Brain microvascular endothelial cell (primary cell): Measurements from ENCODE around the gene CAPN2.
"Not testable (repeated sequence)": the region's sequence is repeated elsewhere in the genome, so short reads cannot be mapped to it uniquely, and the experiment has no call there.

ENCODE experiments used
- DNase-seq: peaks from one replicate; pipeline ENCODE4 v3.0.0-alpha.2; 2020
- H3K27ac ChIP-seq: fragments of 250-450 bp; sonication (Bioruptor Pico); 2 replicates; pipeline ENCODE4 v1.5.1; 2020; ENCODE audit warnings: mild to moderate bottlenecking, moderate library complexity
- H3K27me3 ChIP-seq: fragments of 250-450 bp; sonication (Bioruptor Pico); replicated peaks from 2 replicates; pipeline ENCODE4 v1.5.1; 2020; ENCODE audit warnings: mild to moderate bottlenecking
- H3K36me3 ChIP-seq: fragments of 250-450 bp; sonication (Bioruptor Pico); replicated peaks from 2 replicates; pipeline ENCODE4 v1.5.1; 2020; ENCODE audit warnings: mild to moderate bottlenecking
- H3K4me3 ChIP-seq: 2 replicates; pipeline ENCODE4 v1.5.1; 2011; ENCODE audit warnings: low read depth, mild to moderate bottlenecking, control low read depth, low read length, moderate library complexity
- CTCF ChIP-seq: IDR thresholded peaks from 2 replicates; pipeline ENCODE4 v1.5.1; 2011; ENCODE audit warnings: low read depth, mild to moderate bottlenecking, moderate library complexity, low read length, control low read depth, inconsistent platforms; ENCODE audit errors: missing control alignments
- in situ Hi-C: cut with HindIII; loops from 2 replicates; pipeline ENCODE4 v1.10.0; 2017; ENCODE audit warnings: low sequenced_read_pairs, low pct_ligation_motif_present

The CAPN2 gene

GRCh38 chr1:223815865-223816264 lies 103.5 kb downstream of the CAPN2 start:
- H3K27me3 ChIP-seq = no peaks in the 10 kb centered on the region
- in situ Hi-C loops = no loop called here
- TF ChIP-seq CTCF = no peak
- peaks cover 16% of the 10 kb centered on the region for H3K36me3 ChIP-seq
- DNase-seq = peak; percentile 71
- peak overlapping the region; percentile 37 for H3K27ac ChIP-seq
- H3K4me3 ChIP-seq = no peak overlapping the region

- DNase-seq, in situ Hi-C loops, H3K27me3 ChIP-seq, H3K27ac ChIP-seq, H3K4me3 ChIP-seq: not testable (repeated sequence)
- peaks cover 15% of the 10 kb centered on the region for H3K36me3 ChIP-seq
Measured at GRCh38 chr1:223817265-223817664, 104.9 kb downstream of the CAPN2 start.

- Histone ChIP-seq H3K27me3 (no peaks in the 10 kb centered on the region), H3K27ac (peak overlapping the region; percentile 0), H3K4me3 (no peak overlapping the region), H3K36me3 (peaks cover 2% of the 10 kb centered on the region)
- DNase-seq = no peak
- in situ Hi-C loops = no loop called here
- no peak for TF ChIP-seq CTCF
Measured at GRCh38 chr1:223819730-223820514, 107.6 kb downstream of the CAPN2 start.

- no peak for TF ChIP-seq CTCF
- Histone ChIP-seq H3K4me3 (no peak overlapping the region), H3K36me3 (peaks cover 2% of the 10 kb centered on the region), H3K27me3 (no peaks in the 10 kb centered on the region), H3K27ac (no peak overlapping the region)
- in situ Hi-C loops = no loop called here
- DNase-seq = no peak
Measured at GRCh38 chr1:223820515-223820858, 108.1 kb downstream of the CAPN2 start.

- H3K27ac ChIP-seq = no peak overlapping the region
- DNase-seq = no peak
- no peak for TF ChIP-seq CTCF
- H3K4me3 ChIP-seq = no peak overlapping the region
- in situ Hi-C loops = no loop called here
- H3K36me3 ChIP-seq = peaks cover 2% of the 10 kb centered on the region
- no peaks in the 10 kb centered on the region for H3K27me3 ChIP-seq
Measured at GRCh38 chr1:223820971-223821370, 108.6 kb downstream of the CAPN2 start.

- Histone ChIP-seq H3K36me3 (peaks cover 2% of the 10 kb centered on the region), H3K27ac (no peak overlapping the region), H3K27me3 (no peaks in the 10 kb centered on the region), H3K4me3 (no peak overlapping the region)
- in situ Hi-C loops = no loop called here
- TF ChIP-seq CTCF = no peak
- no peak for DNase-seq
Measured at GRCh38 chr1:223824287-223824686, 111.9 kb downstream of the CAPN2 start.
